Transverse colon (tissue), 4 donors: ENCODE data around the gene UBXN1. TPM values are rescaled to one million over a fixed set of nuclear protein-coding genes. Genes with fewer than 3 reads are reported as not detected.

Experiments used
- DNase-seq: peaks from one replicate; pipeline ENCODE4 v3.0.0-alpha.2; 2019
- H3K27ac ChIP-seq, 4 donors: fragments of 200-600 bp; sonication (generic); 2 replicates each; pipeline ENCODE4 v1.5.1; 2016 to 2018; ENCODE audit warnings: inconsistent platforms in 4 of 4
- H3K27me3 ChIP-seq: fragments of 200-600 bp; sonication (generic); 2 replicates; pipeline ENCODE4 v1.5.1; 2017; ENCODE audit warnings: inconsistent platforms
- H3K36me3 ChIP-seq, 4 donors: fragments of 200-600 bp; sonication (generic); 2 replicates each; pipeline ENCODE4 v1.5.1; 2017 to 2019; ENCODE audit warnings: inconsistent platforms in 4 of 4
- H3K4me1 ChIP-seq, 4 donors: fragments of 200-600 bp; sonication (generic); 2 replicates each; pipeline ENCODE4 v1.5.1; 2017 to 2020; ENCODE audit warnings: inconsistent platforms in 4 of 4
- H3K4me3 ChIP-seq, 4 donors: fragments of 200-600 bp; sonication (generic); 1 replicate in 1 of 4; 2 replicates in 3 of 4; pipeline versions ENCODE4 v1.5.1 to v1.6.1; 2017 to 2019; ENCODE audit warnings: inconsistent platforms in 4 of 4
- H3K9me3 ChIP-seq, 2 donors: fragments of 200-600 bp; sonication (generic); 2 replicates each; pipeline ENCODE4 v1.5.1; 2017 to 2019; ENCODE audit warnings: inconsistent platforms in 2 of 2
- EP300 ChIP-seq: sonication (generic); formaldehyde crosslinking; IDR thresholded peaks from one replicate; pipeline ENCODE4 v1.6.1; 2017; ENCODE audit warnings: antibody characterized with exemption, low read depth
- POLR2A ChIP-seq: fragments of 450-650 bp; IDR thresholded peaks from one replicate; pipeline ENCODE4 v1.6.1; 2016; ENCODE audit warnings: antibody characterized with exemption, mild to moderate bottlenecking, moderate library complexity
- POLR2AphosphoS5 ChIP-seq, 3 donors: sonication (generic); formaldehyde crosslinking; IDR thresholded peaks; one replicate each; pipeline ENCODE4 v1.6.1; 2016; ENCODE audit warnings: antibody characterized with exemption in 3 of 3
- WGBS, 2 donors: methylation state at CpG; one replicate each; pipeline ENCODE4 v1.1.5; 2018; ENCODE audit warnings: low coverage in 1 of 2; 5-methylcytosine and 5-hydroxymethylcytosine counted together
- in situ Hi-C, 4 donors: fragments of 200-750 bp; cut with MboI; loops; one replicate each; pipeline versions ENCODE4 v1.15.0 to v1.15.1; 2017; ENCODE audit warnings: low sequenced_read_pairs in 3 of 4, low pct_ligation_motif_present in 1 of 4, low pct_unique_long_range_greater_than_20kb in 1 of 4
- intact Hi-C: fragments of 100-400 bp; cut with DNase I; formaldehyde crosslinking; loops from one replicate; pipeline ENCODE4 v1.15.1; 2023; ENCODE audit warnings: low total_unique reads
- total RNA-seq, 4 donors: library from RNA; depleted of rRNA; stranded (reverse); fragments of >200 nt; gene quantifications; one replicate each; pipeline ENCODE4 v1.1.0, GENCODE V29; 2016
- TF ChIP-seq, protein P1 (sequence below), 5 experiments: fragments of 200-600 bp in 3 of 5; fragments of 450-650 bp in 2 of 5; sonication (generic) in 3 of 5; IDR thresholded peaks; 1 replicate in 2 of 5; 2 replicates in 3 of 5; pipeline ENCODE4 v1.5.1; 2016 to 2017; ENCODE audit warnings: antibody characterized with exemption in 5 of 5, inconsistent platforms in 3 of 5, mild to moderate bottlenecking in 2 of 5, moderate library complexity in 1 of 5

Gene UBXN1
- total RNA-seq, 4 donors from 2014 or later = 129 to 219 (median 142) TPM

GRCh38 chr11:62646825-62647608 is 31.9 kb downstream of the UBXN1 start:
- peak overlapping the region; percentile 91 to 99 (median 94) for H3K27ac ChIP-seq
- H3K36me3 ChIP-seq = peaks cover 0 to 9% (median 3%) of the 10 kb centered on the region in 4 donors
- TF ChIP-seq POLR2AphosphoS5 (IDR thresholded peaks at IDR 0.05) = no peak
- TF ChIP-seq EP300 = no peak
- TF ChIP-seq POLR2A = no peak
- TF ChIP-seq, protein P1, sequence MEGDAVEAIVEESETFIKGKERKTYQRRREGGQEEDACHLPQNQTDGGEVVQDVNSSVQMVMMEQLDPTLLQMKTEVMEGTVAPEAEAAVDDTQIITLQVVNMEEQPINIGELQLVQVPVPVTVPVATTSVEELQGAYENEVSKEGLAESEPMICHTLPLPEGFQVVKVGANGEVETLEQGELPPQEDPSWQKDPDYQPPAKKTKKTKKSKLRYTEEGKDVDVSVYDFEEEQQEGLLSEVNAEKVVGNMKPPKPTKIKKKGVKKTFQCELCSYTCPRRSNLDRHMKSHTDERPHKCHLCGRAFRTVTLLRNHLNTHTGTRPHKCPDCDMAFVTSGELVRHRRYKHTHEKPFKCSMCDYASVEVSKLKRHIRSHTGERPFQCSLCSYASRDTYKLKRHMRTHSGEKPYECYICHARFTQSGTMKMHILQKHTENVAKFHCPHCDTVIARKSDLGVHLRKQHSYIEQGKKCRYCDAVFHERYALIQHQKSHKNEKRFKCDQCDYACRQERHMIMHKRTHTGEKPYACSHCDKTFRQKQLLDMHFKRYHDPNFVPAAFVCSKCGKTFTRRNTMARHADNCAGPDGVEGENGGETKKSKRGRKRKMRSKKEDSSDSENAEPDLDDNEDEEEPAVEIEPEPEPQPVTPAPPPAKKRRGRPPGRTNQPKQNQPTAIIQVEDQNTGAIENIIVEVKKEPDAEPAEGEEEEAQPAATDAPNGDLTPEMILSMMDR (IDR thresholded peaks at IDR 0.05) = no peak
- no peak overlapping the region for H3K4me3 ChIP-seq
- H3K4me1 ChIP-seq = peaks cover 18 to 32% (median 25%) of the 10 kb centered on the region in 4 donors
- 0 to 68% methylated on average over 3 to 32 of the region's 32 CpGs for WGBS, 2 donors
- in situ Hi-C loops (no loop called here), intact Hi-C loops (no loop called here)
- no peak for DNase-seq
- no peaks in the 10 kb centered on the region for H3K9me3 ChIP-seq
- H3K27me3 ChIP-seq = no peaks in the 10 kb centered on the region

- Histone ChIP-seq H3K4me3 (peak within 1 kb of the TSS; percentile 81 to 99 (median 85)), H3K27ac (peak within 1 kb of the TSS; percentile 91 to 99 (median 94)), H3K36me3 (peaks cover 0 to 9% (median 3%) of the 10 kb centered on the region in 4 donors), H3K9me3 (no peaks in the 10 kb centered on the region), H3K4me1 (peaks cover 12 to 25% (median 21%) of the 10 kb centered on the region in 4 donors), H3K27me3 (no peaks in the 10 kb centered on the region)
- DNase-seq = peak; percentile 100
- TF ChIP-seq EP300 (no peak), POLR2A (peak; percentile 92), POLR2AphosphoS5 (IDR thresholded peaks at IDR 0.05) (peak; percentile 94 to 95 (median 95))
- TF ChIP-seq, protein P1 (IDR thresholded peaks at IDR 0.05) = peak in 2 of 5 experiments; percentile 14 to 21
- in situ Hi-C loops (no loop called here), intact Hi-C loops (no loop called here)
- WGBS, 2 donors = 0% methylated on average over 1 to 59 of the region's 73 CpGs
These were observed 32.7 kb downstream of the UBXN1 start, which contains the start of gene GANAB for GRCh38 chr11:62645946-62646824. Gene GANAB, minus strand, starts transcription at chr11:62646613. Its CDS starts 14 bp downstream, at chr11:62646599.

- no peak for TF ChIP-seq EP300
- TF ChIP-seq, protein P1 (IDR thresholded peaks at IDR 0.05) = no peak
- TF ChIP-seq POLR2A = no peak
- no peak for TF ChIP-seq POLR2AphosphoS5 (IDR thresholded peaks at IDR 0.05)
- Histone ChIP-seq H3K4me3 (peak overlapping the region; percentile 81 to 99 (median 85)), H3K27ac (peak overlapping the region; percentile 91 to 99 (median 94)), H3K9me3 (no peaks in the 10 kb centered on the region), H3K27me3 (no peaks in the 10 kb centered on the region), H3K36me3 (peaks cover 0 to 9% (median 3%) of the 10 kb centered on the region in 4 donors), H3K4me1 (peaks cover 12 to 25% (median 21%) of the 10 kb centered on the region in 4 donors)
- DNase-seq = no peak
- in situ Hi-C loops (no loop called here), intact Hi-C loops (no loop called here)
- 0 to 7% methylated on average over 1 to 11 of the region's 11 CpGs for WGBS, 2 donors
These were observed 33.3 kb downstream of the UBXN1 start for GRCh38 chr11:62645671-62645945.

- WGBS, 2 donors = 74 to 100% methylated on average over 2 to 8 of the region's 8 CpGs
These were observed 34.7 kb downstream of the UBXN1 start for GRCh38 chr11:62644220-62644619.

More at GRCh38 chr11:62644220-62644619, 34.7 kb downstream of the UBXN1 start:
- Histone ChIP-seq H3K36me3 (peaks cover 0 to 9% (median 0%) of the 10 kb centered on the region in 4 donors), H3K27me3 (no peaks in the 10 kb centered on the region), H3K27ac (peak overlapping the region in 1 of 4 donors; percentile 21), H3K4me3 (no peak overlapping the region), H3K4me1 (peaks cover 12 to 25% (median 21%) of the 10 kb centered on the region in 4 donors), H3K9me3 (no peaks in the 10 kb centered on the region)
- intact Hi-C loops = no loop called here
- in situ Hi-C loops = no loop called here
- TF ChIP-seq, protein P1 (IDR thresholded peaks at IDR 0.05) = no peak
- TF ChIP-seq POLR2AphosphoS5 (IDR thresholded peaks at IDR 0.05) = no peak
- no peak for TF ChIP-seq EP300
- no peak for TF ChIP-seq POLR2A
- DNase-seq = no peak
